OCI-LY1 (cell line): ENCODE data around the gene CUX1.

Experiments used
- EZH2 ChIP-seq: fragments of 200-600 bp; sonication (generic), shearing (Covaris generic); IDR thresholded peaks from 2 replicates; pipeline ENCODE4 v1.8.0; 2017; ENCODE audit warnings: borderline replicate concordance, mixed run types, mild to moderate bottlenecking, antibody characterized with exemption, low read length, moderate library complexity, mixed read lengths
- TF ChIP-seq, protein P1 (sequence below): fragments of 200-600 bp; sonication (generic), shearing (Covaris generic); IDR thresholded peaks from 2 replicates; pipeline ENCODE4 v1.5.1; 2017; ENCODE audit warnings: mild to moderate bottlenecking, antibody characterized with exemption, low read length, moderate library complexity, mixed read lengths

DNA sequence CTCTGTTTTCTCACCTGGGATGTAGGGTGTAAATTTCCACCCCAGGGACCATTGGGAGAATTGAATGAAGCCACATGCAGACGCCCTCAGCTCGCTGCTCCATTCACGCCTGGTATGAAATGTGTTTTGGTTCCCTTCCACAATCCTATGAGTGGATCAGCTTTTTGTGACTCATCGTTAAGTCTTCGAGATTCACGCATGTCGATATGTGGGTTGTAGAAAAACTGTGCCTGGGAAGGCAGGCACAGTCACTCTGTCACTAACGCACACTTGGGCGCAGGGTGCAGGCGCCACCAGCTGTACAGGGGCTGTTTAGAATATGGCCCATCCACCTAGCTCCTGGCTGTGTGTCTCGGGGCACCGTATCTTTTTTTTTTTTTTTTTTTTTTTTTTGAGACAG, 405.0 kb downstream of the CUX1 start:
- TF ChIP-seq, protein P1, sequence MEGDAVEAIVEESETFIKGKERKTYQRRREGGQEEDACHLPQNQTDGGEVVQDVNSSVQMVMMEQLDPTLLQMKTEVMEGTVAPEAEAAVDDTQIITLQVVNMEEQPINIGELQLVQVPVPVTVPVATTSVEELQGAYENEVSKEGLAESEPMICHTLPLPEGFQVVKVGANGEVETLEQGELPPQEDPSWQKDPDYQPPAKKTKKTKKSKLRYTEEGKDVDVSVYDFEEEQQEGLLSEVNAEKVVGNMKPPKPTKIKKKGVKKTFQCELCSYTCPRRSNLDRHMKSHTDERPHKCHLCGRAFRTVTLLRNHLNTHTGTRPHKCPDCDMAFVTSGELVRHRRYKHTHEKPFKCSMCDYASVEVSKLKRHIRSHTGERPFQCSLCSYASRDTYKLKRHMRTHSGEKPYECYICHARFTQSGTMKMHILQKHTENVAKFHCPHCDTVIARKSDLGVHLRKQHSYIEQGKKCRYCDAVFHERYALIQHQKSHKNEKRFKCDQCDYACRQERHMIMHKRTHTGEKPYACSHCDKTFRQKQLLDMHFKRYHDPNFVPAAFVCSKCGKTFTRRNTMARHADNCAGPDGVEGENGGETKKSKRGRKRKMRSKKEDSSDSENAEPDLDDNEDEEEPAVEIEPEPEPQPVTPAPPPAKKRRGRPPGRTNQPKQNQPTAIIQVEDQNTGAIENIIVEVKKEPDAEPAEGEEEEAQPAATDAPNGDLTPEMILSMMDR = no peak
- no peak for TF ChIP-seq EZH2
